ENCODE measurements around the gene SNAP23. TPM values are rescaled to one million over a fixed set of nuclear protein-coding genes. Genes with fewer than 3 reads are reported as not detected.

The SNAP23 gene
- total and polyA plus RNA-seq, 2 of the 8 experiments (the other 6 are each of a cell fraction or from before 2014, with no cell fraction given): 58.0 to 72.8 TPM

DNA sequence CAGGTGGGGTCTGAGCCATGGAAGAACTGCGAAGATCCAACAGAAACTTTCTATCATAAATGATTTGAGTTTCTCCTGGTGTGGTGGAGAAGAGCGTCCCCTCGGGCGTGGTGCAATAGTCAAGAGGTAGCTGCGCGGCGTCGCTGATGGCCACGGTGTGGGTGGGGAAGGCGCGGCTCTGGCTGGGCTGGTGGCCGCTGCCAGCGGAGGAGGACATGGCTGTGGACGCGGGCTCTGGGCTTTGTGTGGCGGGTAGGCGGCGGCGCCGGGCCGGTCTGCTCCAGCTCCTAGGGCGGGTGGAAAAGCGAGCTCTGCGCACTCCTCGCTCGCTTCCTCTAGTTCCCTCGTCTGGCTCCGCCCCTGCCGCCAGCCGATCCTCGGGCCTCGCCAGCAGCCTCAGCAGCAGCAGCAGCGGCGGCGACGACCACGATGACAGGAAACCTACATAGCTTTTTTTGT is 85.9 kb downstream of the SNAP23 start:
- H3K27ac ChIP-seq (ENCODE audit: low read depth, low read length): no peak overlapping the region; the same call in 1 of the 2 replicates
- H2AFZ ChIP-seq (ENCODE audit: low read length): peak overlapping the region; percentile 59; the same call in 1 of the 2 replicates
- H4K5ac ChIP-seq (ENCODE audit: insufficient read length, low read depth, low read length): no peak overlapping the region
- no peaks in the 10 kb centered on the region for H3K9me3 ChIP-seq (ENCODE audit: insufficient read depth in 2 of 2, low read depth in 1 of 2, low read length in 1 of 2)
- 5% methylated on average over 37 of the region's 37 CpGs; no CpG with 5 or more reads in 1 of the 2 experiments for WGBS, 2 experiments (ENCODE audit: extremely low coverage in 1 of 2, insufficient coverage in 1 of 2, insufficient read length in 1 of 2, insufficient replicate concordance in 2 of 2, low coverage in 1 of 2, low lambda C conversion rate in 2 of 2, missing lambda C conversion rate in 1 of 2)
- H3K9ac ChIP-seq (replicated peaks in 1 of 4; ENCODE audit: extremely low read depth in 1 of 4, low read depth in 3 of 4, low read length in 3 of 4): peak overlapping the region in 3 of 4 experiments; percentile 56 to 79 (median 67); a peak in 6 of 7 replicates
- no peaks in the 10 kb centered on the region; a peak in 1 of 4 replicates for H3K79me2 ChIP-seq (ENCODE audit: control insufficient read depth in 1 of 2, insufficient read depth in 2 of 2, low read length in 2 of 2)
- no peak overlapping the region for H3K4ac ChIP-seq (replicated peaks; ENCODE audit: insufficient read length, low read depth, low read length)
- peak overlapping the region; percentile 93; the same call in 1 of the 2 replicates for H3K18ac ChIP-seq (ENCODE audit: extremely low read depth, low read length)
- H2BK5ac ChIP-seq (ENCODE audit: low read depth, low read length): no peak overlapping the region; the same call in 1 of the 2 replicates
- no peak overlapping the region for H3K56ac ChIP-seq (replicated peaks; ENCODE audit: insufficient read length, low read depth, low read length)
- H3K4me1 ChIP-seq (replicated peaks in 1 of 4; ENCODE audit: control insufficient read depth in 3 of 4, insufficient read depth in 4 of 4, low read length in 3 of 4): peaks cover 10 to 19% (median 15%) of the 10 kb centered on the region in 4 experiments; a peak in 6 of 7 replicates
- no peak overlapping the region for H2BK20ac ChIP-seq (ENCODE audit: low read length)
- no peak overlapping the region for H3K23ac ChIP-seq (ENCODE audit: insufficient read length)
- H4K91ac ChIP-seq (replicated peaks; ENCODE audit: insufficient read length, low read length): no peak overlapping the region
- H3K4me3 ChIP-seq (ENCODE audit: extremely low read depth in 1 of 4, insufficient read depth in 2 of 4, low read depth in 3 of 4, low read length in 4 of 4): peak overlapping the region; percentile 54 to 63 (median 55)
- H3K79me1 ChIP-seq (ENCODE audit: low read depth, low read length): 0 out of 2 replicates have a peak, but pooled peaks cover 4% of the 10 kb centered on the region
- no peak overlapping the region; the same call in 1 of the 2 replicates for H2AK5ac ChIP-seq (ENCODE audit: low read depth, low read length)
- H2BK15ac ChIP-seq (ENCODE audit: low read length): no peak overlapping the region
- H4K20me1 ChIP-seq (replicated peaks in 1 of 2; ENCODE audit: control insufficient read depth in 1 of 2, insufficient read depth in 2 of 2, low read length in 2 of 2): no peaks in the 10 kb centered on the region
- H3K27me3 ChIP-seq (replicated peaks in 1 of 4; ENCODE audit: control insufficient read depth in 3 of 4, extremely low read depth in 1 of 4, insufficient read depth in 3 of 4, low read length in 3 of 4): peaks cover 1 to 6% (median 5%) of the 10 kb centered on the region in 4 experiments
- H3K4me2 ChIP-seq (ENCODE audit: insufficient read depth in 1 of 2, low read depth in 2 of 2, low read length in 2 of 2): peak overlapping the region; percentile 78 to 91
- H2BK12ac ChIP-seq (ENCODE audit: low read depth, low read length): peak overlapping the region; percentile 71; the same call in 1 of the 2 replicates
- peak overlapping the region; percentile 97; the same call in 1 of the 2 replicates for H4K8ac ChIP-seq (ENCODE audit: extremely low read depth, insufficient read depth, low read length)
- peaks cover 2% of the 10 kb centered on the region; the same call in 1 of the 2 replicates for H3K23me2 ChIP-seq (ENCODE audit: low read depth, low read length)
- H2BK120ac ChIP-seq (replicated peaks; ENCODE audit: low read depth, low read length): no peak overlapping the region
- ChIA-PET POLR2A (ENCODE audit: partially characterized antibody) (interaction anchor here (0.7 to 3.4 kb wide), 3 partner anchors 10 to 68 kb away, joined by 3 to 13 read pairs (median 3); no protein-coding TSS in a partner anchor), CTCF (ENCODE audit: partially characterized antibody) (interaction anchor here (4.1 kb wide), 1 partner anchor 11 kb away, joined by 28 read pairs; no protein-coding TSS in a partner anchor)
- H3K14ac ChIP-seq (ENCODE audit: insufficient read length): no peak overlapping the region
- H3K36me3 ChIP-seq (ENCODE audit: control insufficient read depth in 2 of 4, insufficient read depth in 4 of 4, low read length in 3 of 4): no peaks in the 10 kb centered on the region; a peak in 1 of 8 replicates
- DNase-seq (ENCODE audit: low read depth in 1 of 2, low spot score in 2 of 2) (peak; percentile 57 to 84), FAIRE-seq (no peak)
- TF ChIP-seq POLR2A (IDR thresholded peaks at IDR 0.05; ENCODE audit: control extremely low read depth in 1 of 2, low read depth in 2 of 2, low read length in 2 of 2) (peak in 1 of 2 experiments; percentile 76; a peak in 2 of 3 replicates), NANOG (IDR thresholded peaks at IDR 0.05; ENCODE audit: insufficient read depth, low read depth, low read length, poor library complexity, severe bottlenecking) (no peak), TAF1 (IDR thresholded peaks at IDR 0.05; ENCODE audit: low read depth, low read length) (peak; percentile 85), KDM1A (IDR thresholded peaks at IDR 0.05; ENCODE audit: borderline replicate concordance, low read length) (no peak), HDAC6 (IDR thresholded peaks at IDR 0.05; ENCODE audit: low read depth, low read length) (no peak), RNF2 (IDR thresholded peaks at IDR 0.05; ENCODE audit: borderline replicate concordance, low read depth, low read length, missing control alignments, poor library complexity, severe bottlenecking) (no peak), BRCA1 (IDR thresholded peaks at IDR 0.05; ENCODE audit: low read depth, low read length) (no peak), SIX5 (IDR thresholded peaks at IDR 0.05; ENCODE audit: low read depth, low read length) (no peak), GABPA (IDR thresholded peaks at IDR 0.05; ENCODE audit: borderline replicate concordance, insufficient read depth, low read length) (no peak), SP2 (IDR thresholded peaks at IDR 0.05; ENCODE audit: low read length) (no peak), JUND (IDR thresholded peaks at IDR 0.05; ENCODE audit: low read length) (no peak)
- TF ChIP-seq, protein P1, sequence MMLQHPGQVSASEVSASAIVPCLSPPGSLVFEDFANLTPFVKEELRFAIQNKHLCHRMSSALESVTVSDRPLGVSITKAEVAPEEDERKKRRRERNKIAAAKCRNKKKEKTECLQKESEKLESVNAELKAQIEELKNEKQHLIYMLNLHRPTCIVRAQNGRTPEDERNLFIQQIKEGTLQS (IDR thresholded peaks at IDR 0.05; ENCODE audit: insufficient read depth, low read depth, low read length): no peak

Measured in H1 (cell line).